H1 (cell line): ENCODE measurements around the gene CYTH1. TPM values are rescaled to one million over a fixed set of nuclear protein-coding genes. Genes with fewer than 3 reads are reported as not detected.

ENCODE experiments used
- CTCF ChIA-PET: fragments of 300-600 bp; sonication (Branson Sonifier 250); formaldehyde crosslinking; loops from one replicate; lab custom pipeline; 2021; ENCODE audit not compliant: partially characterized antibody; lab: Charles Lee
- POLR2A ChIA-PET: fragments of 300-600 bp; sonication (Branson Sonifier 250); formaldehyde crosslinking; loops from one replicate; lab custom pipeline; 2021; ENCODE audit warnings: inconsistent platforms; ENCODE audit not compliant: partially characterized antibody; lab: Charles Lee
- DNase-seq, 2 experiments: peaks; one replicate each; pipeline versions ENCODE4 v3.0.0 to v3.0.0-alpha.2; 2010 to 2022; ENCODE audit warnings: low spot score in 2 of 2, low read depth in 1 of 2, mixed read lengths in 1 of 2
- FAIRE-seq: peaks from 2 replicates; lab custom pipeline; 2011; peaks lifted over from hg19 to GRCh38; lab: Jason Lieb, UNC
- H2AFZ ChIP-seq: 2 replicates; pipeline ENCODE4 v1.8.1; 2012; ENCODE audit warnings: low read length, inconsistent platforms
- H2AK5ac ChIP-seq: 2 replicates; pipeline ENCODE4 v1.6.1; 2013; ENCODE audit warnings: low read depth, low read length
- H2BK120ac ChIP-seq: replicated peaks from 2 replicates; pipeline ENCODE3; 2013; ENCODE audit warnings: low read depth, low read length, inconsistent platforms
- H2BK12ac ChIP-seq: 2 replicates; pipeline ENCODE4 v1.6.1; 2013; ENCODE audit warnings: low read depth, low read length
- H2BK15ac ChIP-seq: 2 replicates; pipeline ENCODE4 v1.6.1; 2013; ENCODE audit warnings: low read length
- H2BK20ac ChIP-seq: 2 replicates; pipeline ENCODE4 v1.6.1; 2013; ENCODE audit warnings: low read length
- H2BK5ac ChIP-seq: 2 replicates; pipeline ENCODE4 v1.6.1; 2013; ENCODE audit warnings: low read depth, low read length
- H3K14ac ChIP-seq: 2 replicates; pipeline ENCODE4 v1.6.1; 2013; ENCODE audit warnings: inconsistent platforms; ENCODE audit not compliant: insufficient read length
- H3K18ac ChIP-seq: 2 replicates; pipeline ENCODE4 v1.6.1; 2013; ENCODE audit warnings: low read length; ENCODE audit errors: extremely low read depth
- H3K23ac ChIP-seq: 2 replicates; pipeline ENCODE4 v1.6.1; 2013; ENCODE audit warnings: inconsistent platforms; ENCODE audit not compliant: insufficient read length
- H3K23me2 ChIP-seq: 2 replicates; pipeline ENCODE4 v1.6.1; 2013; ENCODE audit warnings: low read depth, low read length
- H3K27ac ChIP-seq: 2 replicates; pipeline ENCODE4 v1.6.1; 2011; ENCODE audit warnings: low read depth, low read length, inconsistent platforms
- H3K27me3 ChIP-seq, 4 experiments: replicated peaks in 1 of 4; 1 replicate in 1 of 4; 2 replicates in 3 of 4; pipeline versions ENCODE4 v1.6.1 to v1.8.1; 2011 to 2013; ENCODE audit warnings: low read length in 3 of 4, mild to moderate bottlenecking in 3 of 4, inconsistent platforms in 2 of 4, mixed read lengths in 2 of 4, moderate library complexity in 1 of 4; ENCODE audit not compliant: control insufficient read depth in 3 of 4, insufficient read depth in 3 of 4; ENCODE audit errors: extremely low read depth in 1 of 4
- H3K36me3 ChIP-seq, 4 experiments: 2 replicates each; pipeline versions ENCODE4 v1.6.1 to v1.8.1; 2011 to 2013; ENCODE audit warnings: mild to moderate bottlenecking in 4 of 4, low read length in 3 of 4, moderate library complexity in 2 of 4, control low read depth in 1 of 4, inconsistent platforms in 1 of 4; ENCODE audit not compliant: insufficient read depth in 4 of 4, control insufficient read depth in 2 of 4
- H3K4ac ChIP-seq: replicated peaks from 2 replicates; pipeline ENCODE3; 2013; ENCODE audit warnings: low read length, low read depth, mixed read lengths, inconsistent platforms; ENCODE audit not compliant: insufficient read length
- H3K4me1 ChIP-seq, 4 experiments: replicated peaks in 1 of 4; 1 replicate in 1 of 4; 2 replicates in 3 of 4; pipeline versions ENCODE4 v1.6.1 to v1.8.1; 2011 to 2013; ENCODE audit warnings: low read length in 3 of 4, inconsistent platforms in 2 of 4, mixed read lengths in 1 of 4; ENCODE audit not compliant: insufficient read depth in 4 of 4, control insufficient read depth in 3 of 4
- H3K4me2 ChIP-seq, 2 experiments: 2 replicates each; pipeline versions ENCODE4 v1.6.1 to v1.8.1; 2011 to 2013; ENCODE audit warnings: low read depth in 2 of 2, low read length in 2 of 2, control low read depth in 1 of 2, inconsistent platforms in 1 of 2, mild to moderate bottlenecking in 1 of 2; ENCODE audit not compliant: insufficient read depth in 1 of 2
- H3K4me3 ChIP-seq, 4 experiments: fragments of 200-600, 300-600 bp in 1 of 4; sonication (generic), shearing (Covaris generic), sonication (Bioruptor Twin) in 1 of 4; 2 replicates each; pipeline versions ENCODE4 v1.5.1 to v1.8.1; 2011 to 2016; ENCODE audit warnings: low read length in 4 of 4, low read depth in 3 of 4, control low read depth in 2 of 4, inconsistent platforms in 2 of 4, mild to moderate bottlenecking in 2 of 4, mixed read lengths in 1 of 4, moderate library complexity in 1 of 4; ENCODE audit not compliant: insufficient read depth in 2 of 4; ENCODE audit errors: extremely low read depth in 1 of 4
- H3K56ac ChIP-seq: replicated peaks from 2 replicates; pipeline ENCODE3; 2013; ENCODE audit warnings: low read depth, mild to moderate bottlenecking, mixed read lengths, low read length, inconsistent platforms; ENCODE audit not compliant: insufficient read length
- H3K79me1 ChIP-seq: 2 replicates; pipeline ENCODE4 v1.6.1; 2013; ENCODE audit warnings: low read depth, low read length, control low read depth
- H3K79me2 ChIP-seq, 2 experiments: 2 replicates each; pipeline versions ENCODE4 v1.6.1 to v1.8.1; 2012 to 2013; ENCODE audit warnings: low read length in 2 of 2, mild to moderate bottlenecking in 2 of 2, inconsistent platforms in 1 of 2; ENCODE audit not compliant: insufficient read depth in 2 of 2, control insufficient read depth in 1 of 2
- H3K9ac ChIP-seq, 4 experiments: replicated peaks in 1 of 4; 1 replicate in 1 of 4; 2 replicates in 3 of 4; pipeline versions ENCODE4 v1.6.1 to v1.8.1; 2011 to 2013; ENCODE audit warnings: low read depth in 3 of 4, low read length in 3 of 4, control low read depth in 2 of 4, mild to moderate bottlenecking in 2 of 4, moderate library complexity in 2 of 4, inconsistent platforms in 1 of 4; ENCODE audit errors: extremely low read depth in 1 of 4
- H3K9me3 ChIP-seq, 2 experiments: 2 replicates each; pipeline versions ENCODE4 v1.6.1 to v1.8.1; 2012 to 2013; ENCODE audit warnings: mild to moderate bottlenecking in 2 of 2, moderate library complexity in 2 of 2, control low read depth in 1 of 2, inconsistent platforms in 1 of 2, low read depth in 1 of 2, low read length in 1 of 2, mixed read lengths in 1 of 2; ENCODE audit not compliant: insufficient read depth in 2 of 2
- H4K20me1 ChIP-seq, 2 experiments: replicated peaks in 1 of 2; 2 replicates each; pipeline versions ENCODE3 to v1.8.1; 2011 to 2013; ENCODE audit warnings: inconsistent platforms in 2 of 2, low read length in 2 of 2, mild to moderate bottlenecking in 1 of 2; ENCODE audit not compliant: insufficient read depth in 2 of 2, control insufficient read depth in 1 of 2
- H4K5ac ChIP-seq: 2 replicates; pipeline ENCODE4 v1.6.1; 2013; ENCODE audit warnings: low read length, low read depth, mixed read lengths, inconsistent platforms; ENCODE audit not compliant: insufficient read length
- H4K8ac ChIP-seq: 2 replicates; pipeline ENCODE4 v1.8.0; 2013; ENCODE audit warnings: mild to moderate bottlenecking, moderate library complexity, low read length, inconsistent platforms; ENCODE audit not compliant: insufficient read depth; ENCODE audit errors: extremely low read depth
- H4K91ac ChIP-seq: replicated peaks from 2 replicates; pipeline ENCODE3; 2013; ENCODE audit warnings: low read length, mixed read lengths, inconsistent platforms; ENCODE audit not compliant: insufficient read length
- CREB1 ChIP-seq: IDR thresholded peaks from 2 replicates; pipeline ENCODE4 v1.6.1; 2012; ENCODE audit warnings: inconsistent platforms
- EZH2 ChIP-seq: fragments of 200-600 bp; sonication (generic); IDR thresholded peaks from 2 replicates; pipeline ENCODE4 v1.7.1; 2012; ENCODE audit warnings: low read depth, mild to moderate bottlenecking, moderate library complexity, low read length, inconsistent platforms; ENCODE audit not compliant: severe bottlenecking
- JUN ChIP-seq: IDR thresholded peaks from 2 replicates; pipeline ENCODE4 v1.6.1; 2011; ENCODE audit warnings: low read depth, mild to moderate bottlenecking, improper control_type of control experiment, low read length
- KDM5A ChIP-seq: fragments of 200-600 bp; IDR thresholded peaks from 2 replicates; pipeline ENCODE4 v1.7.1; 2012; ENCODE audit warnings: mild to moderate bottlenecking, low read length, inconsistent platforms, mixed read lengths
- SAP30 ChIP-seq: fragments of 300-600 bp; sonication (generic); IDR thresholded peaks from 2 replicates; pipeline ENCODE4 v1.7.1; 2012; ENCODE audit warnings: low read length, moderate library complexity, mild to moderate bottlenecking, inconsistent platforms; ENCODE audit not compliant: insufficient read depth, insufficient replicate concordance
- TAF7 ChIP-seq: optimal IDR thresholded peaks from 2 replicates; pipeline ENCODE3; 2011; ENCODE audit warnings: low read depth, mild to moderate bottlenecking, inconsistent platforms, low read length, moderate library complexity, borderline replicate concordance
- TBP ChIP-seq: IDR thresholded peaks from 2 replicates; pipeline ENCODE4 v1.6.1; 2011; ENCODE audit warnings: low read depth, low read length, improper control_type of control experiment
- WGBS, 2 experiments: shearing (Covaris generic) in 1 of 2; methylation state at CpG; one replicate each; pipeline versions ENCODE4 v1.1.6 to v1.1.7; 2013 to 2015; ENCODE audit warnings: low lambda C conversion rate in 2 of 2, mixed read lengths in 2 of 2, inconsistent platforms in 1 of 2, low coverage in 1 of 2, missing lambda C conversion rate in 1 of 2; ENCODE audit not compliant: insufficient replicate concordance in 2 of 2, insufficient coverage in 1 of 2, insufficient read length in 1 of 2; ENCODE audit errors: extremely low coverage in 1 of 2, missing lambda C conversion rate in 1 of 2; 5-methylcytosine and 5-hydroxymethylcytosine counted together
- polyA plus RNA-seq, 7 experiments: library from polyadenylated mRNA; depleted of rRNA in 3 of 7; stranded (reverse) in 5 of 7; unstranded in 2 of 7; fragments of >200 nt in 5 of 7; fragments of 200-250 nt in 2 of 7; gene quantifications; 1 replicate in 5 of 7; 2 replicates in 1 of 7; 4 replicates in 1 of 7; pipeline versions ENCODE4 v1.2.1 to v1.2.3, GENCODE V29; 2011 to 2013; ENCODE audit warnings: missing spikeins in 2 of 7, mixed read lengths in 2 of 7
- total RNA-seq: library from RNA; stranded (reverse); fragmentation: NEBNext Ultra II Directional; extraction: Animal tissue kit (Norgen Biotek cat#: 25700); gene quantifications from 2 replicates; pipeline ENCODE4 v1.2.1, GENCODE V29; 2021
- TF ChIP-seq, protein P1 (sequence below): IDR thresholded peaks from 2 replicates; pipeline ENCODE4 v1.6.1; 2012; ENCODE audit warnings: low read length, inconsistent platforms

Gene CYTH1
- total and polyA plus RNA-seq, 2 of the 8 experiments (the other 6 are each of a cell fraction or from before 2014, with no cell fraction given) = 12.8 to 14.8 TPM

GRCh38 chr17:78805301-78805700 is 23.2 kb upstream of the CYTH1 start:
- Histone ChIP-seq H3K9ac (no peak overlapping the region), H3K56ac (no peak overlapping the region), H3K23me2 (no peaks in the 10 kb centered on the region), H4K20me1 (peaks cover 9 to 14% of the 10 kb centered on the region in 2 experiments), H2BK120ac (no peak overlapping the region), H3K27me3 (no peaks in the 10 kb centered on the region; a peak in 1 of 7 replicates), H3K4me2 (no peak overlapping the region), H2AFZ (no peak overlapping the region), H3K14ac (no peak overlapping the region), H2BK12ac (no peak overlapping the region), H3K18ac (no peak overlapping the region), H2AK5ac (no peak overlapping the region), H3K23ac (no peak overlapping the region), H2BK5ac (no peak overlapping the region; the same call in 1 of the 2 replicates), H3K4me3 (no peak overlapping the region), H3K27ac (no peak overlapping the region), H3K79me2 (no peaks in the 10 kb centered on the region), H3K4me1 (no peaks in the 10 kb centered on the region), H4K5ac (no peak overlapping the region), H2BK15ac (no peak overlapping the region), H3K36me3 (peaks cover 29 to 78% (median 53%) of the 10 kb centered on the region in 4 experiments), H4K91ac (no peak overlapping the region), H3K4ac (no peak overlapping the region), H4K8ac (peak overlapping the region; percentile 77; the same call in 1 of the 2 replicates), H3K9me3 (no peaks in the 10 kb centered on the region), H3K79me1 (peaks cover 6% of the 10 kb centered on the region; the same call in 1 of the 2 replicates), H2BK20ac (no peak overlapping the region)
- ChIA-PET POLR2A (interaction anchor here (0.7 to 3.5 kb wide), 3 partner anchors 22 to 32 kb away, joined by 3 to 14 read pairs (median 5); no protein-coding TSS in a partner anchor), CTCF (interaction anchor here (0.6 to 0.7 kb wide), 2 partner anchors 22 to 223 kb away, joined by 3 read pairs; no protein-coding TSS in a partner anchor)
- WGBS, 2 experiments = 84% methylated on average over 14 of the region's 14 CpGs; no CpG with 5 or more reads in 1 of the 2 experiments
- TF ChIP-seq TBP (no peak), SAP30 (no peak), TAF7 (no peak), CREB1 (no peak), KDM5A (no peak), EZH2 (no peak), JUN (no peak)
- TF ChIP-seq, protein P1, sequence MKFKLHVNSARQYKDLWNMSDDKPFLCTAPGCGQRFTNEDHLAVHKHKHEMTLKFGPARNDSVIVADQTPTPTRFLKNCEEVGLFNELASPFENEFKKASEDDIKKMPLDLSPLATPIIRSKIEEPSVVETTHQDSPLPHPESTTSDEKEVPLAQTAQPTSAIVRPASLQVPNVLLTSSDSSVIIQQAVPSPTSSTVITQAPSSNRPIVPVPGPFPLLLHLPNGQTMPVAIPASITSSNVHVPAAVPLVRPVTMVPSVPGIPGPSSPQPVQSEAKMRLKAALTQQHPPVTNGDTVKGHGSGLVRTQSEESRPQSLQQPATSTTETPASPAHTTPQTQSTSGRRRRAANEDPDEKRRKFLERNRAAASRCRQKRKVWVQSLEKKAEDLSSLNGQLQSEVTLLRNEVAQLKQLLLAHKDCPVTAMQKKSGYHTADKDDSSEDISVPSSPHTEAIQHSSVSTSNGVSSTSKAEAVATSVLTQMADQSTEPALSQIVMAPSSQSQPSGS = no peak
- DNase-seq (no peak), FAIRE-seq (no peak)
